Body of pancreas (tissue), 4 donors: Measurements from ENCODE around the gene DAAM1. TPM values are rescaled to one million over a fixed set of nuclear protein-coding genes. Genes with fewer than 3 reads are reported as not detected.

ENCODE experiments used
- ATAC-seq: fragments of 150-250 bp; one replicate; pipeline ENCODE4 v1.9.1; 2016
- DNase-seq, 4 donors: peaks; one replicate each; pipeline ENCODE4 v3.0.0-alpha.2; 2019
- H3K27ac ChIP-seq, 4 donors: fragments of 200-600 bp; sonication (generic); 1 replicate in 3 of 4; 2 replicates in 1 of 4; pipeline versions ENCODE4 v1.5.1 to v1.6.1; 2016 to 2019; ENCODE audit warnings: mild to moderate bottlenecking in 1 of 4, mixed read lengths in 1 of 4, moderate library complexity in 1 of 4
- H3K27me3 ChIP-seq, 2 donors: fragments of 200-600 bp; sonication (generic); one replicate each; pipeline ENCODE4 v1.6.0; 2016; ENCODE audit warnings: mild to moderate bottlenecking in 1 of 2
- H3K36me3 ChIP-seq, 2 donors: fragments of 200-600 bp; sonication (generic); replicated peaks in 1 of 2; 2 replicates each; pipeline ENCODE4 v1.5.1; 2016; ENCODE audit warnings: low read depth in 2 of 2; ENCODE audit not compliant: insufficient read depth in 1 of 2
- H3K4me1 ChIP-seq: fragments of 200-600 bp; sonication (generic); one replicate; pipeline ENCODE4 v1.6.0; 2016
- H3K4me3 ChIP-seq, 2 donors: fragments of 200-600 bp; sonication (generic); 1 replicate in 1 of 2; 2 replicates in 1 of 2; pipeline ENCODE4 v1.5.1; 2016 to 2019
- H3K9me3 ChIP-seq, 3 donors: fragments of 200-600 bp; sonication (generic); 1 replicate in 2 of 3; 2 replicates in 1 of 3; pipeline ENCODE4 v1.5.1; 2016
- CTCF ChIP-seq, 7 experiments: fragments of 450-650 bp in 4 of 7; fragments of 200-600 bp in 3 of 7; sonication (generic) in 3 of 7; IDR thresholded peaks; one replicate each; pipeline ENCODE4 v1.5.1; 2016 to 2019; ENCODE audit warnings: antibody characterized with exemption in 7 of 7
- POLR2A ChIP-seq, 3 donors: fragments of 450-650 bp; IDR thresholded peaks; one replicate each; pipeline ENCODE4 v1.6.1; 2016; ENCODE audit warnings: antibody characterized with exemption in 3 of 3, mild to moderate bottlenecking in 2 of 3
- whole genome bisulfite sequencing, 2 donors: methylation state at CpG; one replicate each; pipeline ENCODE4 v1.1.5; 2017; 5-methylcytosine and 5-hydroxymethylcytosine counted together
- intact Hi-C: fragments of 100-400 bp; cut with DNase I; formaldehyde crosslinking; loops from one replicate; pipeline ENCODE4 v1.15.1; 2023
- total RNA-seq, 2 donors: library from RNA; depleted of rRNA; stranded (reverse); fragments of >200 nt; gene quantifications; one replicate each; pipeline ENCODE4 v1.1.0, GENCODE V29; 2016

The DAAM1 gene
- total RNA-seq, 2 donors from 2014 or later: 16.9 to 42.5 TPM

GRCh38 chr14:59363531-59364226 lies 175.2 kb downstream of the DAAM1 start:
- ATAC-seq (no peak), DNase-seq (no peak)
- no peak overlapping the region for H3K27ac ChIP-seq
- TF ChIP-seq CTCF (IDR thresholded peaks at IDR 0.05): no peak
- TF ChIP-seq POLR2A (IDR thresholded peaks at IDR 0.05): no peak
- no peaks in the 10 kb centered on the region for H3K27me3 ChIP-seq
- no peaks in the 10 kb centered on the region for H3K4me1 ChIP-seq
- H3K9me3 ChIP-seq: no peaks in the 10 kb centered on the region
- 70 to 71% methylated on average over 5 of the region's 5 CpGs for WGBS, 2 donors
- H3K4me3 ChIP-seq: no peak overlapping the region
- H3K36me3 ChIP-seq: peaks cover 0 to 3% of the 10 kb centered on the region in 2 donors
- intact Hi-C loops: no loop called here

- Histone ChIP-seq H3K4me3 (no peak overlapping the region), H3K27me3 (no peaks in the 10 kb centered on the region), H3K9me3 (no peaks in the 10 kb centered on the region), H3K36me3 (no peaks in the 10 kb centered on the region), H3K4me1 (peaks cover 5% of the 10 kb centered on the region), H3K27ac (no peak overlapping the region)
- 77 to 88% methylated on average over 3 of the region's 3 CpGs for WGBS, 2 donors
- DNase-seq (no peak), ATAC-seq (no peak)
- intact Hi-C loops: no loop called here
- TF ChIP-seq POLR2A (IDR thresholded peaks at IDR 0.05): no peak
- TF ChIP-seq CTCF (IDR thresholded peaks at IDR 0.05): no peak
Observed at GRCh38 chr14:59370158-59370742, 181.8 kb downstream of the DAAM1 start.

GRCh38 chr14:59371771-59372170 lies 183.3 kb downstream of the DAAM1 start:
- ATAC-seq: no peak
- Histone ChIP-seq H3K9me3 (no peaks in the 10 kb centered on the region), H3K4me1 (peaks cover 5% of the 10 kb centered on the region), H3K27ac (no peak overlapping the region), H3K4me3 (no peak overlapping the region), H3K27me3 (no peaks in the 10 kb centered on the region), H3K36me3 (no peaks in the 10 kb centered on the region)
- intact Hi-C loops: no loop called here
- WGBS, 2 donors: 15 to 26% methylated on average over 2 of the region's 2 CpGs
- no peak for DNase-seq
- TF ChIP-seq CTCF (IDR thresholded peaks at IDR 0.05) (no peak), POLR2A (IDR thresholded peaks at IDR 0.05) (no peak)

GRCh38 chr14:59374048-59374447 lies 185.6 kb downstream of the DAAM1 start:
- H3K36me3 ChIP-seq: no peaks in the 10 kb centered on the region
- DNase-seq (no peak), ATAC-seq (peak; percentile 56)
- no peaks in the 10 kb centered on the region for H3K27me3 ChIP-seq
- no peak overlapping the region for H3K27ac ChIP-seq
- TF ChIP-seq CTCF (IDR thresholded peaks at IDR 0.05): no peak
- no peak for TF ChIP-seq POLR2A (IDR thresholded peaks at IDR 0.05)
- H3K4me1 ChIP-seq: peaks cover 5% of the 10 kb centered on the region
- H3K9me3 ChIP-seq: no peaks in the 10 kb centered on the region
- intact Hi-C loops: no loop called here
- WGBS, 2 donors: 44 to 51% methylated on average over 3 of the region's 3 CpGs
- H3K4me3 ChIP-seq: no peak overlapping the region

- DNase-seq (no peak), ATAC-seq (no peak)
- TF ChIP-seq CTCF (IDR thresholded peaks at IDR 0.05): no peak
- TF ChIP-seq POLR2A (IDR thresholded peaks at IDR 0.05): no peak
- Histone ChIP-seq H3K9me3 (no peaks in the 10 kb centered on the region), H3K4me1 (no peaks in the 10 kb centered on the region), H3K27me3 (no peaks in the 10 kb centered on the region), H3K4me3 (no peak overlapping the region), H3K36me3 (no peaks in the 10 kb centered on the region), H3K27ac (no peak overlapping the region)
- intact Hi-C loops: no loop called here
- WGBS, 2 donors: 84% methylated on average over 3 of the region's 3 CpGs
Observed at GRCh38 chr14:59376686-59377085, 188.2 kb downstream of the DAAM1 start.
